K562 (cell line): ENCODE results near the gene ANKRD6. TPM values are rescaled to one million over a fixed set of nuclear protein-coding genes. Genes with fewer than 3 reads are reported as not detected.

Experiments
- ATAC-seq: fragments of 200-7000 bp; cut with Tn5 transposase; 3 replicates; pipeline ENCODE4 v1.9.1; 2020; ENCODE audit warnings: moderate library complexity
- BruUV-seq: library from RNA; stranded (reverse); fragments of 400-500 nt; replicated peaks from 2 replicates; lab custom pipeline; 2021; lab: Mats Ljungman, UMichigan
- CTCF ChIA-PET: fragments of 300-600 bp; formaldehyde crosslinking; extraction: SDS; loops from one replicate; lab custom pipeline; 2021; ENCODE audit warnings: low intra/inter-chr PET ratio; lab: Yijun Ruan, JAX
- POLR2A ChIA-PET: fragments of 300-600, 350-650 bp; sonication (Branson Sonifier 250); formaldehyde crosslinking; extraction: SDS; loops from one replicate; lab custom pipeline; 2021; ENCODE audit warnings: antibody characterized with exemption, inconsistent platforms; lab: Yijun Ruan, JAX
- DNase-seq, 4 experiments: peaks; one replicate each; pipeline versions ENCODE4 v3.0.0 to v3.0.0-alpha.2; 2011 to 2018; ENCODE audit warnings: low spot score in 3 of 4, mixed read lengths in 3 of 4; ENCODE audit errors: extremely low read depth in 1 of 4
- FAIRE-seq: peaks from 2 replicates; lab custom pipeline; 2011; peaks lifted over from hg19 to GRCh38; lab: Jason Lieb, UNC
- H2AFZ ChIP-seq: 2 replicates; pipeline ENCODE4 v1.6.0; 2011; ENCODE audit warnings: low read depth, low read length, control low read depth, inconsistent platforms
- H3K27ac ChIP-seq: fragments of 200-600 bp; 3 replicates; pipeline ENCODE4 v1.8.0; 2011; ENCODE audit warnings: low read depth, mild to moderate bottlenecking, control low read depth, inconsistent platforms, low read length, moderate library complexity, mixed read lengths; ENCODE audit errors: extremely low read depth
- H3K27me3 ChIP-seq, 2 experiments: fragments of 300-600 bp in 1 of 2; 2 replicates in 1 of 2; 3 replicates in 1 of 2; pipeline versions ENCODE4 v1.6.0 to v1.8.0; 2011; ENCODE audit warnings: inconsistent platforms in 2 of 2, low read length in 2 of 2, mild to moderate bottlenecking in 1 of 2, mixed read lengths in 1 of 2, moderate library complexity in 1 of 2; ENCODE audit not compliant: control insufficient read depth in 2 of 2, insufficient read depth in 2 of 2
- H3K36me3 ChIP-seq: fragments of 300-600 bp; 3 replicates; pipeline ENCODE4 v1.8.0; 2011; ENCODE audit warnings: mild to moderate bottlenecking, low read length, inconsistent platforms; ENCODE audit not compliant: control insufficient read depth, insufficient read depth
- H3K4me1 ChIP-seq, 2 experiments: fragments of 200-600 bp in 1 of 2; replicated peaks in 1 of 2; 2 replicates in 1 of 2; 3 replicates in 1 of 2; pipeline versions ENCODE4 v1.5.1 to v1.8.0; 2011; ENCODE audit warnings: inconsistent platforms in 2 of 2, low read length in 2 of 2, mild to moderate bottlenecking in 1 of 2, mixed read lengths in 1 of 2, moderate library complexity in 1 of 2; ENCODE audit not compliant: control insufficient read depth in 2 of 2, insufficient read depth in 2 of 2
- H3K4me2 ChIP-seq: 2 replicates; pipeline ENCODE4 v1.6.1; 2011; ENCODE audit warnings: low read length, control low read depth, inconsistent platforms, mixed read lengths; ENCODE audit not compliant: insufficient read depth
- H3K4me3 ChIP-seq: fragments of 200-600 bp; sonication (generic), shearing (Covaris generic); 2 replicates; pipeline ENCODE4 v1.5.1; 2016; ENCODE audit warnings: control low read depth, inconsistent platforms
- H3K79me2 ChIP-seq: fragments of 200-600 bp; 3 replicates; pipeline ENCODE4 v1.8.0; 2011; ENCODE audit warnings: low read length, inconsistent platforms; ENCODE audit not compliant: control insufficient read depth, insufficient read depth
- H3K9ac ChIP-seq, 2 experiments: 2 replicates each; pipeline versions ENCODE4 v1.6.0 to v1.6.1; 2011; ENCODE audit warnings: low read depth in 2 of 2, low read length in 2 of 2, control low read depth in 1 of 2, inconsistent platforms in 1 of 2, mild to moderate bottlenecking in 1 of 2, mixed read lengths in 1 of 2; ENCODE audit not compliant: insufficient read depth in 1 of 2
- H3K9me1 ChIP-seq: one replicate; pipeline ENCODE4 v1.6.0; 2011; ENCODE audit warnings: inconsistent platforms, mild to moderate bottlenecking, low read length, moderate library complexity; ENCODE audit not compliant: control insufficient read depth, insufficient read depth
- H3K9me3 ChIP-seq: replicated peaks from 2 replicates; pipeline ENCODE4 v1.5.1; 2011; ENCODE audit warnings: low read depth, low read length, inconsistent platforms; ENCODE audit not compliant: control insufficient read depth, insufficient read depth
- H4K20me1 ChIP-seq: replicated peaks from 2 replicates; pipeline ENCODE4 v1.6.1; 2011; ENCODE audit warnings: low read length, inconsistent platforms, mixed read lengths; ENCODE audit not compliant: control insufficient read depth, insufficient read depth
- ARID2 ChIP-seq: fragments of 450-650 bp; IDR thresholded peaks from 2 replicates; pipeline ENCODE4 v1.6.1; 2017; ENCODE audit warnings: antibody characterized with exemption, mild to moderate bottlenecking
- E4F1 ChIP-seq: fragments of 250-450 bp; sonication (Bioruptor Pico); IDR thresholded peaks from 2 replicates; pipeline ENCODE4 v1.5.0; 2021; ENCODE audit warnings: mild to moderate bottlenecking, borderline replicate concordance
- FOXA3 ChIP-seq, 2 experiments: fragments of 450-650 bp in 1 of 2; sonication (generic) in 1 of 2; formaldehyde crosslinking; IDR thresholded peaks in 1 of 2; conservative IDR thresholded peaks in 1 of 2; 2 replicates each; pipeline versions ENCODE4 v1.4.0 to v1.8.0; 2020 to 2022; ENCODE audit warnings: mild to moderate bottlenecking in 2 of 2, missing genetic modification reagents in 1 of 2
- FOXK1 ChIP-seq: sonication (generic); formaldehyde crosslinking; IDR thresholded peaks from 2 replicates; pipeline ENCODE4 v1.8.0; 2022; ENCODE audit warnings: missing genetic modification reagents, mild to moderate bottlenecking, borderline replicate concordance
- HNRNPLL ChIP-seq: fragments of 200-400 bp; formaldehyde crosslinking; IDR thresholded peaks from 2 replicates; pipeline ENCODE4 v1.6.1; 2017; ENCODE audit warnings: low read length, low read depth, mild to moderate bottlenecking; ENCODE audit not compliant: poor library complexity, severe bottlenecking
- ILF3 ChIP-seq: fragments of 450-650 bp; IDR thresholded peaks from 2 replicates; pipeline ENCODE4 v1.6.1; 2018; ENCODE audit warnings: antibody characterized with exemption, mild to moderate bottlenecking, moderate library complexity, borderline replicate concordance
- KLF1 ChIP-seq: fragments of 450-650 bp; IDR thresholded peaks from 2 replicates; pipeline ENCODE4 v1.6.1; 2016; ENCODE audit warnings: missing genetic modification characterization, missing compliant biosample characterization
- MNT ChIP-seq, 2 experiments: fragments of 450-650 bp; conservative IDR thresholded peaks; 2 replicates each; pipeline ENCODE4 v1.6.1; 2017; ENCODE audit warnings: mild to moderate bottlenecking in 2 of 2, moderate library complexity in 2 of 2
- NONO ChIP-seq, 2 experiments: fragments of 200-400 bp in 1 of 2; fragments of 450-650 bp in 1 of 2; formaldehyde crosslinking in 1 of 2; IDR thresholded peaks; 2 replicates each; pipeline ENCODE4 v1.6.1; 2017; ENCODE audit warnings: low read depth in 2 of 2, mild to moderate bottlenecking in 2 of 2, moderate library complexity in 2 of 2, low read length in 1 of 2
- NR2F6 ChIP-seq: fragments of 450-650 bp; formaldehyde crosslinking; IDR thresholded peaks from 2 replicates; pipeline ENCODE4 v1.4.0; 2020; ENCODE audit warnings: mild to moderate bottlenecking
- SMARCE1 ChIP-seq: fragments of 450-650 bp; IDR thresholded peaks from 2 replicates; pipeline ENCODE4 v1.7.1; 2016; ENCODE audit warnings: mild to moderate bottlenecking
- THRAP3 ChIP-seq: fragments of 450-650 bp; IDR thresholded peaks from 2 replicates; pipeline ENCODE4 v1.6.1; 2016; ENCODE audit warnings: mild to moderate bottlenecking, inconsistent platforms, borderline replicate concordance
- ZFP1 ChIP-seq: fragments of 450-650 bp; formaldehyde crosslinking; IDR thresholded peaks from 2 replicates; pipeline ENCODE4 v1.4.0; 2020; ENCODE audit warnings: mild to moderate bottlenecking, mixed read lengths
- ZNF133 ChIP-seq: fragments of 250-450 bp; sonication (Bioruptor Pico); IDR thresholded peaks from 2 replicates; pipeline ENCODE4 v1.4.0; 2020; ENCODE audit warnings: mild to moderate bottlenecking
- ZNF280A ChIP-seq: fragments of 450-650 bp; IDR thresholded peaks from 2 replicates; pipeline ENCODE4 v1.6.1; 2018; ENCODE audit warnings: mild to moderate bottlenecking, low read depth; ENCODE audit not compliant: partially characterized antibody
- ZNF75A ChIP-seq: fragments of 450-650 bp; formaldehyde crosslinking; IDR thresholded peaks from 2 replicates; pipeline ENCODE4 v1.4.0; 2020; ENCODE audit warnings: mild to moderate bottlenecking
- WGBS: fragments of 100-300 bp; shearing (Covaris generic); methylation state at CpG from one replicate; pipeline ENCODE4 v1.1.6; 2016; ENCODE audit warnings: low coverage, mixed read lengths; ENCODE audit not compliant: insufficient coverage; ENCODE audit errors: missing lambda C conversion rate; 5-methylcytosine and 5-hydroxymethylcytosine counted together
- in situ Hi-C: fragments of 300-500 bp; cut with MboI; formaldehyde crosslinking; loops from 4 replicates; pipeline ENCODE4 v1.15.0; 2018; ENCODE audit warnings: inconsistent platforms, mixed read lengths
- intact Hi-C: fragments of 100-400 bp; cut with micrococcal nuclease; formaldehyde crosslinking; loops from 2 replicates; pipeline ENCODE4 v1.14.2; 2022
- polyA plus RNA-seq, 8 experiments: library from polyadenylated mRNA; depleted of rRNA in 4 of 8; stranded (reverse) in 5 of 8; unstranded in 3 of 8; fragments of >200 nt; fragmentation: Nextera tagmentation in 2 of 8; fragmentation: Illumina TruSeq in 1 of 8; extraction: Ambion mirVana in 2 of 8; extraction: Trizol in 1 of 8; gene quantifications; 2 replicates each; pipeline versions ENCODE4 v1.2.1 to v1.2.3, GENCODE V29; 2011 to 2014; ENCODE audit warnings: inconsistent platforms in 1 of 8, missing spikeins in 1 of 8
- total RNA-seq, 7 experiments: library from RNA; depleted of rRNA in 6 of 7; stranded (reverse); fragments of >200 nt in 6 of 7; fragmentation: Illumina TruSeq in 2 of 7; extraction: Trizol in 2 of 7; gene quantifications; 2 replicates each; pipeline versions ENCODE4 v1.2.1 to v1.2.3, GENCODE V29; 2011 to 2021; ENCODE audit warnings: low replicate concordance in 1 of 7

Gene ANKRD6
- total and polyA plus RNA-seq, 9 of the 15 experiments (the other 6 are each of a cell fraction or from before 2014, with no cell fraction given): 0.04 to 0.22 (median 0.08) TPM; not detected in 4

GRCh38 chr6:89479897-89480296 is 46.9 kb downstream of the ANKRD6 start:
- no peak overlapping the region for H3K4me2 ChIP-seq
- BruUV-seq: no TSS peak
- no peaks in the 10 kb centered on the region for H3K79me2 ChIP-seq
- ATAC-seq: no peak
- in situ Hi-C loops (no loop called here), intact Hi-C loops (no loop called here)
- H2AFZ ChIP-seq: no peak overlapping the region
- no peaks in the 10 kb centered on the region for H3K9me1 ChIP-seq
- H3K9me3 ChIP-seq: no peaks in the 10 kb centered on the region
- no peaks in the 10 kb centered on the region for H4K20me1 ChIP-seq
- H3K27ac ChIP-seq: no peak overlapping the region
- H3K27me3 ChIP-seq: peaks cover 4 to 15% of the 10 kb centered on the region in 2 experiments; a peak in 3 of 5 replicates
- TF ChIP-seq ZNF280A (no peak), ZNF75A (no peak), MNT (conservative IDR thresholded peaks at IDR 0.05) (no peak), KLF1 (tag) (no peak), HNRNPLL (no peak), THRAP3 (no peak), NONO (IDR thresholded peaks at IDR 0.05; ENCODE audit: low read depth in 2 of 2, low read length in 1 of 2) (no peak), ARID2 (no peak), ZNF133 (no peak), FOXA3 (CRISPR knock-in tag; conservative IDR thresholded peaks at IDR 0.05 in 1 of 2, IDR thresholded peaks at IDR 0.05 in 1 of 2) (no peak), SMARCE1 (no peak), ILF3 (no peak), ZFP1 (CRISPR knock-in tag) (no peak), NR2F6 (no peak), FOXK1 (CRISPR knock-in tag) (no peak), E4F1 (CRISPR knock-in tag) (no peak)
- ChIA-PET POLR2A (interaction anchor here (0.6 kb wide), 1 partner anchor 226 kb away, joined by 3 read pairs; no protein-coding TSS in a partner anchor), CTCF (no interaction called here)
- H3K4me3 ChIP-seq: no peak overlapping the region
- WGBS: 0% methylated on average over 2 of the region's 2 CpGs
- no peak for FAIRE-seq
- H3K9ac ChIP-seq: no peak overlapping the region
- no peaks in the 10 kb centered on the region for H3K36me3 ChIP-seq
- no peak for DNase-seq
- H3K4me1 ChIP-seq: no peaks in the 10 kb centered on the region; a peak in 1 of 5 replicates
